HG03025 (cell line): ENCODE data around the gene DIP2A.

Experiments
- ATAC-seq: cut with Tn5 transposase; IDR thresholded peaks from one replicate; pipeline ENCODE4 v1.9.1; 2021; ENCODE audit warnings: mild to moderate bottlenecking, moderate library complexity; ENCODE audit not compliant: unreplicated experiment, low FRiP score

Gene DIP2A

GRCh38 chr21:46458315-46459023 lies at the start of gene DIP2A:
DIP2A (plus strand) TSS chr21:46458891; CDS start chr21:46459132, 241 bp downstream.
- ATAC-seq, result peak; percentile 92

- no peak for ATAC-seq
These were observed 48.9 kb upstream of the DIP2A start for GRCh38 chr21:46409641-46410406.

GRCh38 chr21:46410516-46410915 lies 48.2 kb upstream of the DIP2A start:
- no peak for ATAC-seq

DNA sequence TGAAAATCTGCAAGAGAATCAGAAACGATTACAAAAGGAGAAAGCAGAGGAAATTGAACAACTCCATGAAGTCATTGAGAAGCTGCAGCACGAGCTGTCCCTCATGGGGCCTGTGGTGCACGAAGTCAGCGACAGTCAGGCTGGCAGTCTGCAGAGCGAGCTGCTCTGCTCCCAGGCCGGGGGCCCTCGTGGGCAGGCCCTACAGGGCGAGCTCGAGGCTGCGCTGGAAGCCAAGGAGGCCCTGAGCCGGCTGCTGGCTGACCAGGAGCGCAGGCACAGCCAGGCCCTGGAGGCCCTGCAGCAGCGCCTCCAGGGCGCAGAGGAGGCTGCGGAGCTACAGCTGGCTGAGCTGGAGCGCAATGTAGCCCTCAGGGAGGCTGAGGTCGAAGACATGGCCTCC lies 47.5 kb upstream of the DIP2A start:
- no peak for ATAC-seq

- no peak for ATAC-seq
These were observed 47.0 kb upstream of the DIP2A start for GRCh38 chr21:46411691-46412090.

GRCh38 chr21:46412521-46413364 lies 45.9 kb upstream of the DIP2A start:
- no peak for ATAC-seq

- no peak for ATAC-seq
These were observed 45.4 kb upstream of the DIP2A start for GRCh38 chr21:46413365-46413696.

GRCh38 chr21:46414965-46415275 lies 43.8 kb upstream of the DIP2A start:
- no peak for ATAC-seq

- no peak for ATAC-seq
These were observed 42.1 kb upstream of the DIP2A start for GRCh38 chr21:46416551-46416950.

DNA sequence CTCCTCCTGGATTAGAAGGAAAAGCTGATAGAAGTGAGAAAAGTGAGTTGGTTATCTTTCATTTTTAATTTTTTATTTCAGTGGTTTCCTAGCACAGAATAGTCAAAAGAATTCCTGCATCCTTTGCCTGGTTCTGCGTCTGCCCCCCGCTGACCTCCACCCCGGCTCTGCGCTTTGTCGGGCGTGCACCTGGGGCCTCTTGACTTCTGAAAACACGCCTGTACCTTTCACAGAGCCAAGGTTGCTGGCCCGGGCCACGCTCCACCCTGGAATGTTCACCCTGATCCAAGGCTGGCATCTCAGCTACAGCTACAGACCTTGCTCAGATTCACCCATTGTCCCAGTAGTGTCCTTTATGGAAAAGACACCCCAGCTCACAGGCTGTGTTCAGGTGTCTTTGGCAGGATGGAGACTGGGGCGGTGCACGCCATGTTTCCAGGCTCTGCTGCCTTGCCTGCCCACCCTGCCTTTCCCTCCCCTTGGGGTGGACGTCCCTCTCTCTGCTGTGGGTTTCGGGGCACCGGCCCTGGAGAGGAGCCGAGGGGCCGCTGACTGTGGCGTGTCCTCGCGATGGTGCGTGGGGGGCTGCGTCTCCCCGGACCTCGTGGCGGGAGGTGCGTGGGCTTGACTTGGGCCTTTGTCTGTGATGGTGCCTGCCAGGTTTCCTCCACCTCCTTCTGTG lies 40.3 kb upstream of the DIP2A start:
- no peak for ATAC-seq

DNA sequence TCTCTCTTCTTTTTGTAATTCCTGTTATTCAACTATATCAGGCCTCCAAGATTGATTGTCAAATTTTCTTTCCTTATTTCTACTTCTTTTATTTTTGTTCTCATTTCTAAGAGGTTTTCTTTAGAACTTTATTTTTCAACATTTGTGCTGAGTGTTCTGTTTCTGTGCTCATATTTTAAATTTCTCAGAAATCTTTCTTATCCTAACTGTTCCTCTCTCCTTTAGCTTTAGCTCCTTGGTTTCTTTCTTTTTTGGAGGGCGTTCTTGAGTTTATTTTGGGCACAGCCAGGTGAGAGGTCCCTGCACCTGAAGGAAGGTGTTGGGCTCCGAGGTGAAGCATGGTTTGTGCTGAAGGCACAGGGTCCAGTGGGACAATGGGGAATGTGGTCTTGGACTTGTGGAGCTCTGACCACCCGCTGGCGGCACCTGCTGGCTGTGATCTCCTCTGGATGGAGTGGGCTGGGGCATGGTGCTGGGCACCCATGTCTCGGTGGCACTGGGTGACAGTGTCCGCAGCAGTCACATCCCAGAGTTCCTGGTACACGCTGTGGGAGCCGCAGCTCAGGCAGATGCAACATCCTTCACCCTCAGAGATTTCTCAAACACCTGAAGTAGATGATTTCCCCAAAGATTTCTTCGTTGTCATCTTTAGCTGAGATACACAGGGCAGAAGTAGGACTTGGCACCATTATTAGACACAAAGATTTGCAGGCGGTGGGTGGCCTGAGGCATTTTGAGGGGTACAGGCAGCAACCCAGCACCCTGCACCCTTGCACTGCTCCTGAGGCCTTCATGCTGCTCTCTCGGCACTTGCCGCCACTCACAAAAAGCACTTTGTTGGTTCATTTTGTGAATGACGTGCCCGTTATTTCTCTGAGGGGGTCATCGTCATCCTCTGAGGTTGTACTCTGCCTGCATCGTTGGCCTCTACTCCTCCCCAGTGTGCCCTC lies 38.2 kb upstream of the DIP2A start:
- no peak for ATAC-seq

GRCh38 chr21:46421191-46421750 lies 37.4 kb upstream of the DIP2A start:
- ATAC-seq, result no peak

DNA sequence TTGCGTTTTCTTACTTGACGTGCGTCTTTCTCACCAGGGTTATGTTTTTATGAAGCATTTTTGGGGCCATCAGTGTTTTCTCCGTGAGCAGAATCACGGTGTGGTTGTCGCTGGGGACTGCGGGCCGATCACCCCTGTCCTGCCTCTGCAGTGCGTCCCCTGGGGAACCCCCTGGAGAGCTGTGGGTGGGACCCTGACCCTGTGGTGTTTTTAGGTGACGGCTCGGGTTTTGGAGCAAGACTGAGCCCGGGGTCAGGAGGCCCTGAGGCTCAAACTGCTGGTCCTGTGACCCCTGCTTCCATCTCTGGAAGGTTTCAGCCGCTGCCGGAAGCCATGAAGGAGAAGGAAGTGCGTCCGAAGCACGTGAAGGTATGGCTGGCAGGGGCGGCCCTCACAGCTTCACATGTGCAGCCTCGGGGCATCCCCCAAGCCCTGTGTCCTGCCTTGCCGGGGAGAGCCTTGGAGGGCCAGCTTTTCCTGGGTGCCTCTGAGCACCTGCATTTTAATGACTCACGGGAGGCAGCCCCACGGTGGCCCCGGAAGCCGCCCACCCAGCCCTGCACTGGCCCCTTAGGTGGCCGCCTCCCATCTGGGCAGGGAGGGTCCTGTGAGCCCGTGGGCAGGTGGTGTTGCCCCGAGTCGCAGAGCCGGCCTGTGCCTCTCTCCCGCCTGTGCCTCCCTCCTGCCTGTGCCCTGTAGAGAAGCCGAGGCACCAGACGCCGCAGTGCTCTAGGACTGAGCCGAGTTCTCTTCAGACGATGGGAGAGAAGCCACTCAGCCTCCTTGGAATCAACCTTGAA lies 36.7 kb upstream of the DIP2A start:
- ATAC-seq, result no peak

DNA sequence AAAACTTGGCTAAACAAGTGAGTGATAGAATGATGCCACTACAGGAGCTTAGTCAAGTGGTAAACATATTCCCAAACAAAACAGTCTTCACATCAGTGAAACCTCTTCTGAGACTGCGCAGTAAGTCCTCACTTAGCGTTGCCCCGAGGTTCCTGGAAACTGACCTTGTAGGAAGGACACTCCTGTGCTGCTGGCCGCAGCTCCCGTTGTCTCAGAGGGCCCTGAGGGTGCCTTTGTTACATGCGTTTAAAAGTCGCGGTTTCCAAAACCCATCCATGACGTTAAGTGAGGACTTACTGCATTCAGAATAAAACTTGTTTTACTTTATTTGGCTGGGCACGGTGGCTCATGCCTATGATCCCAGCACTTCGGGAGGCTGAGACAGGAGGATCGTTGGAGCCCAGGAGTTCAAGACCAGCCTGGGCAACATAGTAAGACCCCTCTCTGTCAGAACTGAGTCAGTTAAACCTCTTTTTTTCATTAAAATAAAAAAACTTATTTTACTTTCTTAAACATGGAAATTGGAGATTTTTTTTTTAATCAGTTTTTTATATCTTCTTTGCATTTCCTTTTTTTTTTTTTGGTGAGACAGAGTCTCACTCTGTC lies 36.0 kb upstream of the DIP2A start:
- no peak for ATAC-seq

DNA sequence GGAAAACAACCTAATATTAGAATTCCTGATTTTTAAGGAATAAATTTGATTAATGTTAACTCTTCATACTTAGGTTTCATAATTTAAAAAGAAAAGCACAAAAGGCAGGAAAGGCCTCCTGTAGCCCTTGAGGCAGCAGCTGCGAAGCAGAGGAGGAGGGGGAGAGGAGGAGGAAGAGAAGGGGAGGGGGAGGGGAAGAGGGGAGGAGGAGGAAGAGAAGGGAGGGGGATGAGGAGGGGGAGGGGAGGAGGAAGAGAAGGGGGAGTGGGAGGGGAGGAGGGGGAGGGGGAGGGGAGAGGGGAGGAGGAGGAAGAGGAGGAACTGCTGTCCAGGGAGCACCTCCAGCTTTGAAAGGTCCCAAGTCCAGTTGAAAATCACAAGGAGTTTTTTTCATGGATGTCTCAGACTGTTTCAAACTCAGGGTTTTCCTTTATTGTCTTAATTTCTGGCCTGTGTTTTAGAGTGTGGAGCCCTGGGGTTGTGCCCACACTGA lies 35.1 kb upstream of the DIP2A start:
- no peak for ATAC-seq

- ATAC-seq, result no peak
These were observed 34.6 kb upstream of the DIP2A start for GRCh38 chr21:46424039-46424591.

DNA sequence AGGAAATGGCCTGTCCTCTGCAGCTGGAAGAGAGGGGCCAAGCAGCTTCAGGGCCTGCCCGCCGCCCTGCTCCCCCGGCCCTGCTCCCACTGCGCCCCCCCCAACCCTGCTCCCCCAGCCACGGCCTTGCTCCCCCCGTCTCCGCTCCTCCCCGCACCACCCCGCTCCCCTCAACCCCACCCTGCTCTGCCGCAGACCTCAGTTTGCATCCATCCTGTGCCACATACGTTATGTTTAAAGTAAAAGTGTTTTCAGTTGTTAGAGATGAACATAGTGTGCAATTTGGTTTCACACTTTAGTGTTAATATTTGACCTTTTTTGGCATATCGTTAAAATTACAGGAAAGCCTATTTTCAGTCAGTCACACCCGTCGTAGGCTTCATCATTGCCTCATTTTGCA lies 34.1 kb upstream of the DIP2A start:
- ATAC-seq, result no peak

DNA sequence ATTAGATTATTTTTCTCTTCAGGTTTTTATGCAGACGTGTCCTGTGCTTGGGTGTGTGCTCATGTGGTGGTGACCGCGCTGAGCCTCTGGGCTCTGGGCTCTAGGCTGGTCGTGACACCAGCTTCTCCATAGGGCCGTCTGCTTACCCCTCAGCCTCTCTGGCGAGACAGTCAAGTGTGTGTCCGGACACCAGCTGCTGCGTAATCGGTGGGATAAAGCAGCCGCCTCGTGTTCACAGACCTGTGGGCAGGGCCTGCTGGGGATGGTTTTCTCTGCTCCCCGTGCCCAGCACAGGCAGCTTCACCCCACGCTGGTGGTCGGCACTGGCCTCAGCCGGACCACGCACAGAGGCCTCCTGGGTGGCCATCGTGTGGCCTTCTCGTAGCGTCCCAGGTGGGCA lies 33.6 kb upstream of the DIP2A start:
- no peak for ATAC-seq
